HEK293 (cell line): ENCODE measurements around the gene N4BP2L1.

Experiments used
- BCL11A ChIP-seq: fragments of 450-650 bp; formaldehyde crosslinking; IDR thresholded peaks from 2 replicates; pipeline ENCODE4 v1.5.1; 2016; ENCODE audit warnings: low read depth, missing biosample characterization, missing genetic modification characterization
- ZNF140 ChIP-seq: fragments of 450-650 bp; formaldehyde crosslinking; IDR thresholded peaks from 2 replicates; pipeline ENCODE4 v1.5.1; 2016; ENCODE audit warnings: missing biosample characterization, missing genetic modification characterization
- ZNF174 ChIP-seq: fragments of 450-650 bp; formaldehyde crosslinking; IDR thresholded peaks from 2 replicates; pipeline ENCODE4 v1.5.0; 2017; ENCODE audit warnings: missing biosample characterization, mild to moderate bottlenecking, missing genetic modification characterization
- ZNF23 ChIP-seq: fragments of 450-650 bp; formaldehyde crosslinking; IDR thresholded peaks from 2 replicates; pipeline ENCODE4 v1.5.1; 2016; ENCODE audit warnings: missing biosample characterization, missing genetic modification characterization, borderline replicate concordance
- ZNF302 ChIP-seq: fragments of 450-650 bp; formaldehyde crosslinking; IDR thresholded peaks from 2 replicates; pipeline ENCODE4 v1.5.1; 2016; ENCODE audit warnings: missing biosample characterization, missing genetic modification characterization, low read depth
- ZNF629 ChIP-seq: fragments of 450-650 bp; formaldehyde crosslinking; IDR thresholded peaks from 2 replicates; pipeline ENCODE4 v1.5.1; 2017; ENCODE audit warnings: missing biosample characterization, missing genetic modification characterization
- ZNF830 ChIP-seq: fragments of 450-650 bp; IDR thresholded peaks from 2 replicates; pipeline ENCODE4 v1.5.0; 2018; ENCODE audit warnings: missing biosample characterization, missing genetic modification characterization, low read depth, mild to moderate bottlenecking, moderate library complexity
- TF ChIP-seq, protein P1 (sequence below): IDR thresholded peaks from 2 replicates; pipeline ENCODE4 v1.6.1; 2011; ENCODE audit warnings: mild to moderate bottlenecking, low read depth, low read length, borderline replicate concordance
- TF ChIP-seq, protein P2 (sequence below): fragments of 450-650 bp; formaldehyde crosslinking; IDR thresholded peaks from 2 replicates; pipeline ENCODE4 v1.5.1; 2016; ENCODE audit warnings: missing biosample characterization, missing genetic modification characterization
- TF ChIP-seq, protein P3 (sequence below): fragments of 450-650 bp; formaldehyde crosslinking; IDR thresholded peaks from 2 replicates; pipeline ENCODE4 v1.5.1; 2016; ENCODE audit warnings: missing biosample characterization, missing genetic modification characterization
- TF ChIP-seq, protein P4 (sequence below): fragments of 450-650 bp; formaldehyde crosslinking; IDR thresholded peaks from 2 replicates; pipeline ENCODE4 v1.5.1; 2016; ENCODE audit warnings: missing biosample characterization, missing genetic modification characterization
- TF ChIP-seq, protein P5 (sequence below): fragments of 450-650 bp; formaldehyde crosslinking; IDR thresholded peaks from 2 replicates; pipeline ENCODE4 v1.5.1; 2016; ENCODE audit warnings: missing biosample characterization, missing genetic modification characterization, low read depth

DNA sequence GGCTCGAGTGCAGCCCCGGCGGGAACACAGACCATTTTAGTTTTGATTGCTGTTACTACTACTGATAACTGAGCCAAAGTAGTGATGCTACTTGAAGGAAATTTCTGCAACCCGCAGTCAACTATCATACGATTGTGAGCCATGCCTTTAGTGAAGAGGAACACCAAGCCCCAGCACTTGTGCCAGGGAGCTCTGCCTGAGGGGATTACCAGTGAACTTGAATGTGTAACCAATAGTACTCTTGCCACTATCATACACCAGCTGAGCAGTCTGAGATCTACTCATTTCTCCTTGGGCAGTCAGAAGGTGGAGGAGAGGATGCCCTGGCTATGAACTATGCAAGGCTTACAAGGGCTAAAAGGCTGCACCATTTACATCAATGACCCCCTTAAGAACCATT, 49.0 kb upstream of the N4BP2L1 start:
- no peak for TF ChIP-seq ZNF23
- TF ChIP-seq BCL11A (tag by site-specific recombination): no peak
- TF ChIP-seq, protein P1, sequence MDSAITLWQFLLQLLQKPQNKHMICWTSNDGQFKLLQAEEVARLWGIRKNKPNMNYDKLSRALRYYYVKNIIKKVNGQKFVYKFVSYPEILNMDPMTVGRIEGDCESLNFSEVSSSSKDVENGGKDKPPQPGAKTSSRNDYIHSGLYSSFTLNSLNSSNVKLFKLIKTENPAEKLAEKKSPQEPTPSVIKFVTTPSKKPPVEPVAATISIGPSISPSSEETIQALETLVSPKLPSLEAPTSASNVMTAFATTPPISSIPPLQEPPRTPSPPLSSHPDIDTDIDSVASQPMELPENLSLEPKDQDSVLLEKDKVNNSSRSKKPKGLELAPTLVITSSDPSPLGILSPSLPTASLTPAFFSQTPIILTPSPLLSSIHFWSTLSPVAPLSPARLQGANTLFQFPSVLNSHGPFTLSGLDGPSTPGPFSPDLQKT: no peak
- TF ChIP-seq, protein P2, sequence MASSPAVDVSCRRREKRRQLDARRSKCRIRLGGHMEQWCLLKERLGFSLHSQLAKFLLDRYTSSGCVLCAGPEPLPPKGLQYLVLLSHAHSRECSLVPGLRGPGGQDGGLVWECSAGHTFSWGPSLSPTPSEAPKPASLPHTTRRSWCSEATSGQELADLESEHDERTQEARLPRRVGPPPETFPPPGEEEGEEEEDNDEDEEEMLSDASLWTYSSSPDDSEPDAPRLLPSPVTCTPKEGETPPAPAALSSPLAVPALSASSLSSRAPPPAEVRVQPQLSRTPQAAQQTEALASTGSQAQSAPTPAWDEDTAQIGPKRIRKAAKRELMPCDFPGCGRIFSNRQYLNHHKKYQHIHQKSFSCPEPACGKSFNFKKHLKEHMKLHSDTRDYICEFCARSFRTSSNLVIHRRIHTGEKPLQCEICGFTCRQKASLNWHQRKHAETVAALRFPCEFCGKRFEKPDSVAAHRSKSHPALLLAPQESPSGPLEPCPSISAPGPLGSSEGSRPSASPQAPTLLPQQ (tag by site-specific recombination): no peak
- TF ChIP-seq, protein P3, sequence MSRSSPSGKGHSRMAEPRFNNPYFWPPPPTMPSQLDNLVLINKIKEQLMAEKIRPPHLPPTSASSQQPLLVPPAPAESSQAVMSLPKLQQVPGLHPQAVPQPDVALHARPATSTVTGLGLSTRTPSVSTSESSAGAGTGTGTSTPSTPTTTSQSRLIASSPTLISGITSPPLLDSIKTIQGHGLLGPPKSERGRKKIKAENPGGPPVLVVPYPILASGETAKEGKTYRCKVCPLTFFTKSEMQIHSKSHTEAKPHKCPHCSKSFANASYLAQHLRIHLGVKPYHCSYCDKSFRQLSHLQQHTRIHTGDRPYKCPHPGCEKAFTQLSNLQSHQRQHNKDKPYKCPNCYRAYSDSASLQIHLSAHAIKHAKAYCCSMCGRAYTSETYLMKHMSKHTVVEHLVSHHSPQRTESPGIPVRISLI: no peak
- TF ChIP-seq ZNF302 (tag by site-specific recombination): no peak
- TF ChIP-seq, protein P4, sequence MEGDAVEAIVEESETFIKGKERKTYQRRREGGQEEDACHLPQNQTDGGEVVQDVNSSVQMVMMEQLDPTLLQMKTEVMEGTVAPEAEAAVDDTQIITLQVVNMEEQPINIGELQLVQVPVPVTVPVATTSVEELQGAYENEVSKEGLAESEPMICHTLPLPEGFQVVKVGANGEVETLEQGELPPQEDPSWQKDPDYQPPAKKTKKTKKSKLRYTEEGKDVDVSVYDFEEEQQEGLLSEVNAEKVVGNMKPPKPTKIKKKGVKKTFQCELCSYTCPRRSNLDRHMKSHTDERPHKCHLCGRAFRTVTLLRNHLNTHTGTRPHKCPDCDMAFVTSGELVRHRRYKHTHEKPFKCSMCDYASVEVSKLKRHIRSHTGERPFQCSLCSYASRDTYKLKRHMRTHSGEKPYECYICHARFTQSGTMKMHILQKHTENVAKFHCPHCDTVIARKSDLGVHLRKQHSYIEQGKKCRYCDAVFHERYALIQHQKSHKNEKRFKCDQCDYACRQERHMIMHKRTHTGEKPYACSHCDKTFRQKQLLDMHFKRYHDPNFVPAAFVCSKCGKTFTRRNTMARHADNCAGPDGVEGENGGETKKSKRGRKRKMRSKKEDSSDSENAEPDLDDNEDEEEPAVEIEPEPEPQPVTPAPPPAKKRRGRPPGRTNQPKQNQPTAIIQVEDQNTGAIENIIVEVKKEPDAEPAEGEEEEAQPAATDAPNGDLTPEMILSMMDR: no peak
- no peak for TF ChIP-seq ZNF174 (tag by site-specific recombination)
- TF ChIP-seq ZNF140 (tag by site-specific recombination): no peak
- TF ChIP-seq, protein P5, sequence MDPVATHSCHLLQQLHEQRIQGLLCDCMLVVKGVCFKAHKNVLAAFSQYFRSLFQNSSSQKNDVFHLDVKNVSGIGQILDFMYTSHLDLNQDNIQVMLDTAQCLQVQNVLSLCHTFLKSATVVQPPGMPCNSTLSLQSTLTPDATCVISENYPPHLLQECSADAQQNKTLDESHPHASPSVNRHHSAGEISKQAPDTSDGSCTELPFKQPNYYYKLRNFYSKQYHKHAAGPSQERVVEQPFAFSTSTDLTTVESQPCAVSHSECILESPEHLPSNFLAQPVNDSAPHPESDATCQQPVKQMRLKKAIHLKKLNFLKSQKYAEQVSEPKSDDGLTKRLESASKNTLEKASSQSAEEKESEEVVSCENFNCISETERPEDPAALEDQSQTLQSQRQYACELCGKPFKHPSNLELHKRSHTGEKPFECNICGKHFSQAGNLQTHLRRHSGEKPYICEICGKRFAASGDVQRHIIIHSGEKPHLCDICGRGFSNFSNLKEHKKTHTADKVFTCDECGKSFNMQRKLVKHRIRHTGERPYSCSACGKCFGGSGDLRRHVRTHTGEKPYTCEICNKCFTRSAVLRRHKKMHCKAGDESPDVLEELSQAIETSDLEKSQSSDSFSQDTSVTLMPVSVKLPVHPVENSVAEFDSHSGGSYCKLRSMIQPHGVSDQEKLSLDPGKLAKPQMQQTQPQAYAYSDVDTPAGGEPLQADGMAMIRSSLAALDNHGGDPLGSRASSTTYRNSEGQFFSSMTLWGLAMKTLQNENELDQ (tag by site-specific recombination): no peak
- TF ChIP-seq ZNF629: no peak
- no peak for TF ChIP-seq ZNF830 (tag by site-specific recombination)
